SK-N-SH (cell line): ENCODE measurements around the gene TRIM46. TPM values are rescaled to one million over a fixed set of nuclear protein-coding genes. Genes with fewer than 3 reads are reported as not detected.

Source experiments
- CTCF ChIA-PET: fragments of 300-600, 350-600 bp; formaldehyde crosslinking; extraction: SDS; loops from one replicate; lab custom pipeline; 2021; lab: Yijun Ruan, JAX
- POLR2A ChIA-PET: fragments of 350-600 bp; sonication (Branson Sonifier 250); formaldehyde crosslinking; extraction: SDS; loops from one replicate; lab custom pipeline; 2020; ENCODE audit warnings: antibody characterized with exemption, inconsistent platforms; lab: Yijun Ruan, JAX
- DNase-seq: peaks from one replicate; pipeline ENCODE4 v3.0.0; 2012
- H2AFZ ChIP-seq: fragments of 200-600 bp; sonication (generic); 2 replicates; pipeline ENCODE4 v1.8.1; 2016; ENCODE audit warnings: antibody characterized with exemption, mild to moderate bottlenecking, low read depth
- H3F3A ChIP-seq: fragments of 200-600 bp; sonication (generic); replicated peaks from 2 replicates; pipeline ENCODE3; 2016; ENCODE audit warnings: antibody characterized with exemption, mild to moderate bottlenecking; ENCODE audit not compliant: insufficient read depth
- H3K27ac ChIP-seq, 2 experiments: fragments of 200-500 bp in 1 of 2; fragments of 200-600 bp in 1 of 2; sonication (Bioruptor generic) in 1 of 2; sonication (generic), shearing (Covaris generic) in 1 of 2; 2 replicates each; pipeline versions ENCODE4 v1.5.1 to v1.6.1; 2014 to 2016; ENCODE audit warnings: low read depth in 2 of 2, inconsistent platforms in 1 of 2, low read length in 1 of 2, mild to moderate bottlenecking in 1 of 2, mixed read lengths in 1 of 2
- H3K27me3 ChIP-seq: fragments of 200-600 bp; sonication (generic), shearing (Covaris generic); 2 replicates; pipeline ENCODE4 v1.6.1; 2016; ENCODE audit warnings: mixed run types; ENCODE audit not compliant: insufficient read depth
- H3K36me3 ChIP-seq, 2 experiments: fragments of 200-500 bp in 1 of 2; fragments of 200-600 bp in 1 of 2; sonication (Bioruptor generic) in 1 of 2; sonication (generic) in 1 of 2; replicated peaks in 1 of 2; 2 replicates each; pipeline versions ENCODE3 to v1.5.1; 2014 to 2016; ENCODE audit warnings: low read length in 1 of 2, mild to moderate bottlenecking in 1 of 2; ENCODE audit not compliant: insufficient read depth in 2 of 2, control insufficient read depth in 1 of 2
- H3K4me1 ChIP-seq, 2 experiments: fragments of 200-500 bp in 1 of 2; fragments of 200-600 bp in 1 of 2; sonication (Bioruptor generic) in 1 of 2; sonication (generic), shearing (Covaris generic) in 1 of 2; 2 replicates each; pipeline versions ENCODE4 v1.5.1 to v1.6.1; 2014 to 2016; ENCODE audit warnings: low read depth in 1 of 2, low read length in 1 of 2, mixed run types in 1 of 2; ENCODE audit not compliant: insufficient read depth in 2 of 2, control insufficient read depth in 1 of 2
- H3K4me2 ChIP-seq: fragments of 200-600 bp; sonication (generic), shearing (Covaris generic); 2 replicates; pipeline ENCODE4 v1.6.1; 2017; ENCODE audit warnings: mixed run types
- H3K4me3 ChIP-seq, 2 experiments: fragments of 200-500 bp in 1 of 2; fragments of 200-600 bp in 1 of 2; sonication (Bioruptor generic) in 1 of 2; sonication (generic), shearing (Covaris generic) in 1 of 2; 2 replicates each; pipeline versions ENCODE4 v1.5.1 to v1.8.1; 2014 to 2016; ENCODE audit warnings: low read depth in 2 of 2, inconsistent platforms in 1 of 2, low read length in 1 of 2, mild to moderate bottlenecking in 1 of 2, mixed read lengths in 1 of 2, moderate library complexity in 1 of 2
- H3K79me2 ChIP-seq: fragments of 200-600 bp; sonication (generic); 2 replicates; pipeline ENCODE4 v1.8.1; 2017; ENCODE audit warnings: mild to moderate bottlenecking; ENCODE audit not compliant: insufficient read depth
- H3K9ac ChIP-seq: fragments of 200-600 bp; sonication (generic); 2 replicates; pipeline ENCODE4 v1.6.1; 2017; ENCODE audit warnings: mixed run types
- H3K9me2 ChIP-seq: fragments of 200-600 bp; sonication (generic); 2 replicates; pipeline ENCODE4 v1.6.1; 2017; ENCODE audit warnings: mixed run types
- H3K9me3 ChIP-seq: fragments of 200-600 bp; sonication (generic); 2 replicates; pipeline ENCODE4 v1.6.1; 2017; ENCODE audit warnings: mixed run types, mild to moderate bottlenecking, moderate library complexity
- H4K20me1 ChIP-seq: fragments of 200-600 bp; sonication (generic); 2 replicates; pipeline ENCODE4 v1.6.1; 2017; ENCODE audit warnings: mild to moderate bottlenecking, mixed run types; ENCODE audit not compliant: insufficient read depth
- CTCF ChIP-seq: fragments of 200-600 bp; sonication (generic); IDR thresholded peaks from 2 replicates; pipeline ENCODE4 v1.6.1; 2017; ENCODE audit warnings: antibody characterized with exemption, mild to moderate bottlenecking, moderate library complexity
- ELF1 ChIP-seq: IDR thresholded peaks from 2 replicates; pipeline ENCODE4 v1.4.0; 2012
- FOSL2 ChIP-seq: IDR thresholded peaks from 2 replicates; pipeline ENCODE4 v1.4.0; 2012; ENCODE audit warnings: low read depth, mild to moderate bottlenecking, moderate library complexity, borderline replicate concordance
- GABPA ChIP-seq: IDR thresholded peaks from 2 replicates; pipeline ENCODE4 v1.4.0; 2012; ENCODE audit warnings: low read depth, mild to moderate bottlenecking
- JUND ChIP-seq: IDR thresholded peaks from 2 replicates; pipeline ENCODE4 v1.4.0; 2012
- MAX ChIP-seq: IDR thresholded peaks from 2 replicates; pipeline ENCODE4 v1.4.0; 2012; ENCODE audit warnings: low read depth
- MEF2A ChIP-seq: IDR thresholded peaks from 2 replicates; pipeline ENCODE4 v1.4.0; 2012; ENCODE audit warnings: low read depth, borderline replicate concordance
- MXI1 ChIP-seq: IDR thresholded peaks from 2 replicates; pipeline ENCODE4 v1.6.1; 2012; ENCODE audit warnings: mild to moderate bottlenecking, low read depth, low read length, improper control_type of control experiment
- POLR2AphosphoS5 ChIP-seq: IDR thresholded peaks from 2 replicates; pipeline ENCODE4 v1.6.1; 2012; ENCODE audit warnings: low read depth, low read length
- RAD21 ChIP-seq: IDR thresholded peaks from 2 replicates; pipeline ENCODE4 v1.6.1; 2012; ENCODE audit warnings: mild to moderate bottlenecking, low read length
- RCOR1 ChIP-seq: fragments of 150-350 bp; IDR thresholded peaks from 2 replicates; pipeline ENCODE4 v1.6.1; 2017; ENCODE audit warnings: antibody characterized with exemption, low read length
- RXRA ChIP-seq: IDR thresholded peaks from 2 replicates; pipeline ENCODE4 v1.4.0; 2012; ENCODE audit warnings: low read depth, mild to moderate bottlenecking, borderline replicate concordance
- SIN3A ChIP-seq: IDR thresholded peaks from 2 replicates; pipeline ENCODE4 v1.6.1; 2012; ENCODE audit warnings: low read depth, mild to moderate bottlenecking, low read length, moderate library complexity, borderline replicate concordance
- SMC3 ChIP-seq: IDR thresholded peaks from 2 replicates; pipeline ENCODE4 v1.6.1; 2012; ENCODE audit warnings: low read depth, low read length, improper control_type of control experiment
- TAF1 ChIP-seq: IDR thresholded peaks from 2 replicates; pipeline ENCODE4 v1.6.1; 2012; ENCODE audit warnings: low read depth, mild to moderate bottlenecking, low read length, moderate library complexity, borderline replicate concordance
- TCF12 ChIP-seq: IDR thresholded peaks from 2 replicates; pipeline ENCODE4 v1.4.0; 2012
- USF2 ChIP-seq: fragments of 150-350 bp; IDR thresholded peaks from 2 replicates; pipeline ENCODE4 v1.6.1; 2017; ENCODE audit warnings: antibody characterized with exemption, low read length, low read depth, borderline replicate concordance
- YY1 ChIP-seq: IDR thresholded peaks from 2 replicates; pipeline ENCODE4 v1.4.0; 2012; ENCODE audit warnings: low read depth, mild to moderate bottlenecking
- ZBTB33 ChIP-seq: IDR thresholded peaks from 2 replicates; pipeline ENCODE4 v1.4.0; 2012; ENCODE audit warnings: low read depth, borderline replicate concordance
- WGBS: methylation state at CpG from one replicate; pipeline ENCODE4 v1.1.6; 2017; ENCODE audit warnings: low lambda C conversion rate; 5-methylcytosine and 5-hydroxymethylcytosine counted together
- polyA plus RNA-seq, 3 experiments: library from polyadenylated mRNA; depleted of rRNA; stranded (reverse); fragments of >200 nt; gene quantifications; 2 replicates each; pipeline ENCODE4 v1.2.3, GENCODE V29; 2012

TRIM46 gene
- polyA plus RNA-seq, 1 of the 3 experiments (the other 2 are of a cell fraction), result 12.7 TPM

GRCh38 chr1:155197901-155198546 is 24.4 kb downstream of the TRIM46 start:
- no peak overlapping the region for H3K9ac ChIP-seq
- no peaks in the 10 kb centered on the region for H3K9me2 ChIP-seq
- no peak for DNase-seq
- CTCF ChIA-PET, result interaction anchor here (1.2 to 5.2 kb wide), 2 partner anchors 10 to 12 kb away, joined by 4 to 80 read pairs; partner anchors contain the start of genes MTX1 and THBS3
- peaks cover 12% of the 10 kb centered on the region for H3F3A ChIP-seq
- H2AFZ ChIP-seq, result no peak overlapping the region
- H3K27ac ChIP-seq, result no peak overlapping the region
- no peak overlapping the region for H3K4me3 ChIP-seq
- POLR2A ChIA-PET, result interaction anchor here (0.6 kb wide), 1 partner anchor 1293 kb away, joined by 3 read pairs; no protein-coding TSS in a partner anchor
- peaks cover 19% of the 10 kb centered on the region; the same call in 1 of the 2 replicates for H3K79me2 ChIP-seq
- no peaks in the 10 kb centered on the region for H3K9me3 ChIP-seq
- 93% methylated on average over 15 of the region's 15 CpGs for WGBS
- TF ChIP-seq ELF1 (no peak), YY1 (no peak)
- peaks cover 0 to 21% of the 10 kb centered on the region in 2 experiments; a peak in 2 of 4 replicates for H3K4me1 ChIP-seq
- no peak overlapping the region for H3K4me2 ChIP-seq
- no peaks in the 10 kb centered on the region for H3K27me3 ChIP-seq
- peaks cover 13 to 50% of the 10 kb centered on the region in 2 experiments for H3K36me3 ChIP-seq
- no peaks in the 10 kb centered on the region for H4K20me1 ChIP-seq

GRCh38 chr1:155198547-155198906 is 24.9 kb downstream of the TRIM46 start:
- Histone ChIP-seq H3F3A (peaks cover 12% of the 10 kb centered on the region), H3K79me2 (peaks cover 19% of the 10 kb centered on the region; the same call in 1 of the 2 replicates), H3K27me3 (no peaks in the 10 kb centered on the region), H4K20me1 (no peaks in the 10 kb centered on the region), H3K9ac (no peak overlapping the region), H3K4me1 (peaks cover 0 to 18% of the 10 kb centered on the region in 2 experiments; a peak in 2 of 4 replicates), H3K36me3 (peaks cover 13 to 50% of the 10 kb centered on the region in 2 experiments), H3K4me2 (no peak overlapping the region), H3K27ac (no peak overlapping the region), H3K9me2 (no peaks in the 10 kb centered on the region), H2AFZ (no peak overlapping the region), H3K9me3 (no peaks in the 10 kb centered on the region), H3K4me3 (no peak overlapping the region)
- no peak for DNase-seq
- TF ChIP-seq POLR2AphosphoS5 (no peak), TAF1 (no peak), SMC3 (no peak), MAX (no peak), ELF1 (no peak), JUND (no peak), MEF2A (no peak), TCF12 (no peak), FOSL2 (no peak), CTCF (no peak), YY1 (no peak), RCOR1 (no peak), SIN3A (no peak), USF2 (no peak), MXI1 (no peak), GABPA (no peak), RXRA (no peak), RAD21 (no peak), ZBTB33 (no peak)
- 100% methylated on average over 3 of the region's 3 CpGs for WGBS
- ChIA-PET POLR2A (no interaction called here), CTCF (no interaction called here)
